HG03103 (cell line): ENCODE data around the gene ERLIN1.

ENCODE experiments used
- ATAC-seq: cut with Tn5 transposase; IDR thresholded peaks from one replicate; pipeline ENCODE4 v1.9.1; 2021; ENCODE audit warnings: low read depth; ENCODE audit not compliant: unreplicated experiment

The ERLIN1 gene

GRCh38 chr10:100173035-100173434, 12.8 kb downstream of the ERLIN1 start:
- ATAC-seq: no peak

- ATAC-seq: no peak
Measured at GRCh38 chr10:100172349-100172748, 13.5 kb downstream of the ERLIN1 start.

DNA sequence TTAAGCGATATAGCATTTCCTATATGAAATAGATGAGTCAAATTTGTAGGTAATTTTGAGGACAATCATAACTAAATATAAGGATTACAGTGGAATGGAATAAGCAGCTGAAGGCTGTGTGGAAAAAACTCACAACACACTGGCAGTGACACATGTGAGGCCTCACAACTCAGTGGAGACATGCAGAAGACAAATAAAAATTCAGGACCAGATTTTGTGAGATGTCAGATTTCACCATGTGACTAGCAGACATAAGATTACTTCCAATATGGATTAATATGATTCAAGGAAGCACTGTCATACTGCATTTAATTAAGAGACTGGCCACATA, 17.6 kb downstream of the ERLIN1 start:
- ATAC-seq: no peak

DNA sequence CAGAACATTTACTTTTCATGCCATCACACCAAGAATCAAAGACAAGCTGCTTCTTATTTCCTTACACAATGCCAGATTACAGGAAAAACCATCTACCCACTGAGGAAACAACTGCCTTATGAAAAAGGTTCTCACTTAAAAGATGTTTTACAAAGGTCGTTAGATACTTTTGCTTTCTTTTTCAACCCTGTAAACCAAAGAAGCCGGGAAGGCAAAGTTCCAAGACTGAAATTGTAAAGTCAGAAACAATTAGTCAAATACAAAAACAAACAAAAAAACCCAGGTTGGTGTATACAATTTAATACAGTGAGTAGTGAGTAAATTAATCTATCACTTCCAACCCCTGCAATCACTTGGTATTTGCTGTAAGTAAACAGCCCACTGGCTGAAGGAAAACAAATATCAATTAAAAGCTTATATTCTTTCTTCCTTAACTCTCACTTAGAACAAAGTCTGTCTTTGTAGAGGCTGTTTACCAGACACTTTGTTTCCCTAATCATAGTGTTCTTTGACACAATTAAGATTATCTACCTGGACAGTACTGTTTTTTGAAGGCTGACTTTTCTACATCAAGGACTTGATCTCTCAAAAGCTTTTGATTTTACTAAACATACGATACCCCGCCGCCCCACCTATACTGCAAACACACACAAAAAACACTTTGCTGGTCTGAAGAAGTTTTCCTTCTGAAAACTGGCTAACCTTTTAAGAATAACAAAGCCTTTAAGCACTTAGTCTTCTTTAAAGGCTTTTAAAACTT, 18.1 kb downstream of the ERLIN1 start:
- ATAC-seq: no peak

DNA sequence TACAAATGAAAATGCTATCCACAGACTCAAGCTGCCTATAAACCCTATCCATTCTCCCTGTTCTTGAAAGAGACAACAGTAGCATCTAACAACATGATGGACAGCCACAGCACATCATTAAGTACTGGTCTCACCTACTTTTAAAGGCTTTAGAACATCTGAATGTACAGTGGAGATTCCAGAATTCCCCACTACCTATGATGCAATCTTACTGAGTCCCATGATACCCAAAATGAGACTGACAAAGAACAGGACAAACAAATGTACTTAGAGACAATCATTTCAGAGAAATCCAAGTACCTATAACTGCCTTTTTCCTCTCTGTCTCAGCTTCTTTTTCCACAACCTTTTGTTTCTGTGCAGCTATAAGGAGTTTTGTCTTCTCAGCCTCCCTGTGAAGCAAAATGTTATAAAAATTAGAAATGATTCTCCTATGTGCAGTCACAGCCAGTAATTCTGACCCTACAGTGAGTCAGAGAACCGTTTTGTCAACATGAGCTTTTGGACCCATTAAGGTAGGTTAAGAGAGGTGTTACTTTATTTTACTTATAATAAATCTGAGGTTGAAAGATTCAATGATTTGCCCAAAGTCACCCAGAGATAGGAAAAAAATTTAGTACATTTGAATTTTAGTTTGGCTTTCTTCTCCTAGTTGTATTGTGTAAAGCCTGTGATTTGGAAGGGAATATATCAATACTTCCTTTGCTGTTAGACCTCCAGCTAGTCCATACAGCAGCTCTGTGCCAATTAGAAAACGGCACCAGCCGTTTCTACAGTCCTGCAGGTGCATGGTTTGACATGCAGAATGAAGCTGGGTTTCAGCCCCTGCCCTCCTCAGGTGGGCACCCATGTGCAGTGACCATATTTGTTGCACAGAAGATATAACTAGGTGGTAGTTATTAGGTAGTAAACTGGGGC, 21.9 kb downstream of the ERLIN1 start:
- no peak for ATAC-seq

DNA sequence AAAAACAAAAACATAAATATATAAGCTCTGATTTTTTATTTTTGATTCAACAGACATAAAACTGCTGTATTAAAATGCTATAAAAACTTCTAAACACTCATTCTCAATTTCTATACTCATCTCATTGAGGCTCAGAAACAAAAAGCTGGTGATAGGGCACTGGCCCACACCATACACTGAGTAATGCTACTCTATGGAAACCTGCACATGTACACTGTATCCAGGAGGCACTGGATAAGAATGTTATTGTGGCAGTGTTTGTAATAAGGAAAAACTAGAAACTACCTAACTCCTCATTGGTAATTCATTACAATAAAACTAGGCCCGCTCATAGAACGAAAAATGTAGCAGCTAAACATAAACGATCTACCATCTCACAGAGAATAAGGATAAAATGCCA, 23.1 kb downstream of the ERLIN1 start:
- no peak for ATAC-seq

DNA sequence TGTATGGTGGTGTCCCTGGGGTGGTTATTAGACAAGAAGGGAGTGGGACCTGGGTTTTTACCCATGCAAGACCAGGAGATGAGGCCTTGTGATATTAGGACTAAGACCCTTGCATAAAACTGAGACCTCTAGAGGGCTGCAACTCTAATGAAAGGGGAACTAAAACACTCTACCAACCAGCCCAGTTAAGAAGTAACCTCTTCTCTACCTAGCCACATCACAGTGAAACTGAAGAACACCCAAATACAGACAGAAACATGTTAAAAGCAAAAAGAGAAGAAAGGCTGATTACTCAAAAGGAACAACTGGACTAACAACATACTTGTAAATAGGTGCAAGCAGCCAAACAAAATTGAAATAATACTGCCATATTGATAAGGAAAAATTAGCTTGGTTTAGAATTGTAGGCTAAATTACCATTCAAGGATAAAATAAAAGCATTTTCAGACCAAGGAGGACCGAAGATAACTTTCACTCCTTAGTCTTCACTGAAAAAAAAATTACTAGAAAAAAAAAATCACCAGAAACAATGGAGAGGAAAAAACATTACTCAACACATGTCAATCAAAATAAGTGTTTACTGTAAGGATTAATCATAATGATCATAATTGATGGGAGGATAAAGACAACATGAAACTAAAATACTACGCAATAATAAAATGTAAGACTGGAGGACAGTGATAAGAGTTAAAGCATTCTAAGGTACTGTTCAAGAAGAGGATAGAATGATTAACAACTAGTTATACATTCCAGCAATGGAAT, 27.6 kb downstream of the ERLIN1 start:
- peak; percentile 94 for ATAC-seq

DNA sequence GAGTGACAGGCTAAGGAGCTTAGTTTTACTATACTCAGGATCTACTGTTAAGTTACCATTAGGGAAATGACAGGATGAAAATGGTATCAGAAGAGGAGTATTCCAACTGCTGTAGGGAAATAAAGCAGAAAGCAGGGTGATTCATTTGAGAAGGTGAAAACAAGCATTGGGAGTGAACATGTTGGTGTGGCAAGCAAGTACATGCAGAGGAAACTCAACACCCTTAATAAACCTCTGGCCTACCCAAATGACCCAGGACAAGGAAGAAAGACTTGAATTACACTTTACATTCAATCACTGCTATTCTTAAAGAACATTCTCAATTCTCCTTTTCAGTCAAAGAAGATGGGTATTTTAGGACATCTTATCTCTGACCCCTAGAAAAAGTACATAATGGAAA, 28.7 kb downstream of the ERLIN1 start:
- ATAC-seq: no peak

GRCh38 chr10:100155936-100156335, 29.9 kb downstream of the ERLIN1 start:
- no peak for ATAC-seq

DNA sequence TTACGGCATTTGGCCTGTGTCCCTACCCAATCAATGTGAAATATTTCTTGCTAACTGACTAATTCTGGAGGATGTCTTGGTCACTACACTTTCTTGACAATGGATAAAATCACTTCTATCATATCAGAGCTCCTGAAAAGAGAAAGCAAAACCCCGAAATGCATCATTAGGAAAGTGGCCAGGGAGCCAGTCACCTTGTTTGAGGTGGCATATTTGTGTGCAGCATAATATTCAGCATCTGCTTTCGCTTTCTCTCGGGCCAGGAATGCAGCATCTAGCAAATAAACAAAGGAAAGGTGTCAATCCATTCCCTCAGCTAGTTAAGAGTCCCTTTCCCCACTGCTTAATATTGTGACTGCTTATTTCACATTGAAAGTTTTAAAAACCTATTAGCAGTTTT, 31.2 kb downstream of the ERLIN1 start:
- no peak for ATAC-seq

DNA sequence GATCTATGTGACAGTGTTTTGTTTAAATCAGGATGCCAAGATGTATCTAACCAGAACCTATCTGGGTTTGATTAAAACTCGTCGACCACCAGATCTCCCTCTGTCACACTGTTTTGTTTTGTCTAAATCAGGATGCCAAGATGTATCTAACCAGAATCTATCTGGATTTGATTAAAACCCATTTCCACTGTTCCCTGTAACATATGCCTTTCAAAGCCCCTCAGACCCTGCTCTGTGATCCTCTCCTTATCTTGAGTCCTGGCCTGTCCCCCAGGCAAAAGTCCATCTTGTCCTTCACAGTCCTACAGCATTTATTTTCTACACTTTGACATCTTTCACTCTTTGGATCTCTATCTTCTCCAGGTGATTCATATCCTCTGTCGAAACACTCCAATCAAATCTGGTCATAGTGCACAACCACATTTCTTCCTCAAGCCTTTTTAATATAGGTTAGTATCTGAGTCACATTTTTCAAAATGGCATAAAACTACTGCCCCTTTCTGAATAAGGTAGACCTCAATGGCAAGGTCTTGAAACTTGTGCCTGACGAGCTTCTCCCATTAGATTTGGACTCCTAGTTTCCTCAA, 32.5 kb downstream of the ERLIN1 start:
- no peak for ATAC-seq

- no peak for ATAC-seq
Measured at GRCh38 chr10:100151723-100152300, 34.0 kb downstream of the ERLIN1 start.

DNA sequence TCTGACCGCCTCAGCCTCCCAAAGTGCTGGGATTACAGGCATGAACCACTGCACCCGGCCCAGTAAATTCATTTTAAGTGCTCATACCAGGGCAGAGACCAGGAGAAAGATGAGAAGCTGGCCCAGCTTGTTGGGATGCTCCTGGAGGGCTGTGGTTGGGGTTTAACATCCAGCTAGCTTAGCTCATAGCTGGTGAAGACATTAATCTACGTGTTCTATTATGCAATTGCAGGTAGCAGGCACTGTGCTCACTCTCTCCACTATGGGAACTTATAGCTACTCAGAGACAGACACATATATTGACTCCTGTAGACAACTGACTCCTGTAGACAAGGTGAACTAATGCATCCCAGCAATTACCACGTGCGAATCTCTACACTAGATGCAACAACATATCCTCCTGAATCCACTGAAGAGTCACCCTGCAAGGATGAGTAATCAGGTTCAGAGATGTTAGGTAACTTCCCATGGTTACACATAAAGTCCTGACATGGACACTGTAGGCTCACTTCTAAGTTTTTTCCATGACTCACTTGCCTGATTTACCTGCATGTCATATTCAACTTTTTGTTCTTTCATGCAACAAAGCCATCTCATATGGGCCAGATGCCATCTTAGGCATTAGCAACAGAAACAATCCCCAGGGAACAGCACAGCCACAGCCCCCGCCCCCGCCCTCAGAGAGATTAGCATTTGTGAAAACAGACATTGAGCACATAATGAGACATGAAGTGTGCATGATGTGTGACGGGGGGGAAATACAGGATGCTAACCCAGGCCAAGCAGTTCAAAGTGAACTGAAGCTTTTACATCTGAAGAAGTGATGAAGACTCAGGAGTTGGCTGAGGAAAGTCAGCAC, 37.2 kb downstream of the ERLIN1 start:
- no peak for ATAC-seq

- ATAC-seq: no peak
Measured at GRCh38 chr10:100146875-100147650, 38.8 kb downstream of the ERLIN1 start.

DNA sequence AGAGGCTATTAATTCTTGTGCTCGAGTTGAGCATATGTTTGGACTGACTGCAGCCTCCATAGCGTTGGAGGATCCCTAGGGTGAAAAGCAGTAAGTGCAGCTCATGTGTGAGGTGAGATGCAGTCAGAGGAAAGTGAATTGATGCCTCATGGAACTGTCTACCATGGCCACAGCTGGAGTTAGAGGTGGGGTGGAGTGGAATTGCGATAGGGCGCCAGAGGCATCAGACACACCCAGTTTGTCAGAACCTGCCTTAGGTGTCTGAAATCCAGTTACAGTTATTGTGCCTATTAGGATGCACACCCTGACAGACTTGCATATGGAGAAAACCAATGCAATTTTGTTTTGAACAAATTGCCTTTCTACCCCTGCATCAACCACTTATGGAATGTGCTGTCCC, 39.4 kb downstream of the ERLIN1 start:
- ATAC-seq: no peak

DNA sequence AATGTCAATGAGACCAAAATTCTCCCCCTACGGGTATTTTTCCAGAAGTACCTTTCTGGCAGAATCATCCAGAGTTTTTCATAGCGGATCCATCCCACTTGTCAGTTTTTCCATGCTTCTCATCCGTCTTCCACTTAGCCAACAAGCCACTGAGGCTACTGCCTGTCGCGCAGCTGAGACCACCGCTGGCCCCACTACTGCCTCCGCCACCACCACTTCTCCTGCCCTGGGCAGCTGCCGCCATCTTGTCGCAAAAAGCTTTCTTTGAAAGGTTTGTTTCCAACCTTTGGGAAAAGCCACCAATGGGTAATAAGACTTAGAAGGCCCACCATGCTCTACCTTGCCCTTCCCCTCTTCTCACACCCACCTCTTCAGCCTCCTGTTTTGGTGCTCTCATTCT, 42.1 kb downstream of the ERLIN1 start:
- no peak for ATAC-seq

DNA sequence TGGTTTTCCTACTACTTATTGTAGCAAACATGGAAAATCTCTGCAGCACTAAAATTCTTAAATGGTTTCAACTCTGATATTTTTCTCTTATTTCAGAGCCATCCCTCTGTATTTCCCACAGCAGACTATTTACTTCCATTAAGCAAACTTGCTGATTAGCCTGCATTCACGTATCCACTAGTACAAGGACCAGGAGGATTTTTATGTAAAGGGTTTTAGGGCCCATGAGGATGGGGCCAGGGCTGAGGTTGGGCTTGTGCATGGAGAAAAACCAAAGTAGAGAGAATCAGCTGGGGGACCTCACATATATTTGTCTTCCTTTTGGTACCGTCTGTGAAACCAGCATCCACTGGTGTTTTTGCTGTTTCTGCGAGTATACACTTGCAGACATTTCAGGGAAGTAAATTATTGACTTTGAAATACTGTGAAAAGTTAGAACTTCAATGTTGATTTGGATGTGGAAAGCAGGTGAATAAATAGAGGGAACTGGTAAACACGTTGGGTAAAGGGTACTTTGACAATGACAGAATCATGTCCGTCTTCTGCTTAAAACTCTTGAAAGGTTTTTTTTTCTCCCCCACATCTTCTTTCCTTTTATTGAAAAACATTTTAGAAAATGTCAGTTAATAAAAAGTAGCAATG, 44.3 kb downstream of the ERLIN1 start:
- ATAC-seq: no peak

GRCh38 chr10:100140070-100140469, 45.8 kb downstream of the ERLIN1 start:
- no peak for ATAC-seq
